Activated T-cell treated with anti-CD3 and anti-CD28 coated beads for 4 hours (primary cell): Measurements from ENCODE around the gene RASAL3.

Source experiments
- DNase-seq: peaks from one replicate; pipeline ENCODE4 v3.0.0-alpha.2; 2020

The RASAL3 gene

GRCh38 chr19:15448778-15449619, 15.3 kb downstream of the RASAL3 start:
- no peak for DNase-seq

DNA sequence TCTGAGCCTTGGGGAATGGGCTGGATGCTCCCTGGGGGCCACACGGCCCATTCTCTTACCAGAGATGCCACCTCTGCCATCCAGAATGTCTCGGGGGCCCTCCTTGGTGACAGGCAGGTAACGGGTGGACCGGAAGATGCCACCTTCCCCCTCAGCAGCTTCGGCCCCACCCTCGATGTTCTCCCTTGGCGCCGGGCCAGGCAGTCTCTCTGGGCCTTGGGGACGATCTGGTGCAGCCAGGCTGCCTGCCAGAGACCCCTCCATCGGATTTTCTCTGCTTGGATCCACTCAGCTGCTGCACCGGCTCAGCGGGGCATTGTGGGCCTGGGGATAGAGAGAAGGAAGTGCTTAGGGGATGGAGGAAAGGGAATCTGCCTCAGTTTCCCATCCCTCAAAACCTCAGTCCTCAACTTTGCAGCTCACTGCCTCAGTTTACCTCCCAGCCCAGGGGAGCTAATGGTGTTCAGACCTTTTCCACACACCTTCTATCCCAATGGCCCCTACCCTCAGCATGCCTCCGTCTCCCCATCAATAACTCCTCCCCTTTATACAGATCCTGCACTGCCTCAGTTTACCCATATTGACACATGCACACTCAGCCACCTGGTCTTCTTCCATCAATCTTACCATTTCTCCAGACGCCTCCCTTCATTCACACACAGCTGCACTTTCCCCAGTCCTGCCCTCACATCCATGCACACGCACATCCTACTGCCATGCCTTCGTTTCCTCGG, 16.1 kb downstream of the RASAL3 start:
- no peak for DNase-seq

DNA sequence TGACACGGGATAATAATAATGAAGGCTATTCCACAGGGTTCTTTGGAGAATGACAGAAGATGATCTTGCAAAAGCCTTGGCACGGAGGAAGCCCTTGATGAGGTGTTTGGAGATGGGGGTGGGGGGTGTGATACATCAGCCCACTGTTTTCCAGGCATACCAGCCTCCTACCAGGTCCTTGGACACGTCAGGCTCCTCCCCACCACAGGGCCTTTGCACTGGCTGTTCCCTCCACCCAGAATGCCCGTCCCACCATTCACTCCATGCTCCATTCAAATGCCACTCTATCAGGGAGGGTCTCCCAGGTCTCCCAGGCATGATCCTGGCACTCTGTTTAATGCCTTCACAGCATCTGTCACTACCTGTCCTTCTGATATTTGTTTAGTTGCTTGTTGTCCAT, 17.3 kb downstream of the RASAL3 start:
- no peak for DNase-seq

DNA sequence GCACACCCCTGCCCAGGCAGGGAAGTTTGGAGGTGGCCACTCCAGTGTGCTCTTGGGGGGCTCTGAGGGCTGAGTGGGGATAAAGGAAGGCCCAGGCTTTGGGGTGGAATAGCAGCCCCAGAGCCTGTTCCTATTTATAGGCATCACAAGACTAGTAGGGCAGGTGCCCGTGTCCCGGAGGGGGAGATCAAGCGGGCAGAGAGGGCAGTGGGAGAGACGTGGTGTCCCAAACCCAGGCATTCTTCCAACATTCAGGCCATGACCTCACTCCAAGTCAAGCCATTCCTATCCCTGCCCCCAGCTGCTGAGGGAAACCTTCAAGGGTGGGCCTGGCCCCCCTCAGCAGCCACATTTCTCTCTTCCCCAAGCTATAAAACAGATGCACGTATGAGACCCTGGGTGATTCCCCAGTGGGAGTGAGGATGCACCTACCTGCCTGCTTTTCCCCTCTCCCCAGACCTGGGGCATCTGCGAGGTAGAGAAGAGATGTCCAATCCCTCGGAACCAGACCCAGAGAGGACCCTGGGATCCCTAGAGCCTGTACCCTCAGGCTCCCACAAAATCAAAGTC, 18.5 kb downstream of the RASAL3 start:
- DNase-seq = no peak

GRCh38 chr19:15445227-15445605, 19.1 kb downstream of the RASAL3 start:
- no peak for DNase-seq

DNA sequence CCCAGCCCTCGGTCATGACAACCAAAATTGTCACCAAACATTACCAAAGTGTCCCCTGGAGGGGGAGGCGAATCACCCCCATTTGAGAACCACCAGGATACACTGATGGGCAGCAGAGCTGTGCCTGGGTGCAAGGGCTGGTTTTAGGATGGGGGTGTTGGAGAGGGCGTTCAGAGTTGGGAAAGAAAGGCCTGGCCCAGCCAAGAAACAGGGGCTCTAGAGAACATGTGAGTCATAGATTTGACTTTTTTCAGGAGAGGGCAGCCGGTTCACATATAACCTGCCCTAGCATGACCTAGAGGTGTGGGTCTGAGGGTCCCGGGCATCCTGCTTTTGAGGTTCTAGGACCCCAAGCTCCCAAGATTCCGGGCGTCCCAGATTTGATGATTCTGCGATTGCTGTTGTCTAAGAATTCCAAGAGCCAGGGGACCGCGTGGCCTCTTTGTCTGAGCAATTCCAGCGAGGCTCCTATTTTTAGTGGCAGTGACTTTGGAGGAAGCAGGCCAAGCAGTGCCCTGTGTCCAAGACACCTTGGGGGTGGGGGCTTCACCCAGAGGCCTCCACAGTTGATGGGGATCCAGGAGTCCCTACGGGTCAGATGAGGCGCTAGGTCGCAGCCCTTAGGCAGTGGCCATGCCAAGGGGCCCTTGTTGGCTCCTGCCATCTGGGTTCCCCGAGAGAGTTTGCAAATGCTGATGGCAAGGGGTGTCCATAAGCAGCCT, 19.7 kb downstream of the RASAL3 start:
- no peak for DNase-seq

- DNase-seq = no peak
Observed at GRCh38 chr19:15443838-15444237, 20.5 kb downstream of the RASAL3 start.

DNA sequence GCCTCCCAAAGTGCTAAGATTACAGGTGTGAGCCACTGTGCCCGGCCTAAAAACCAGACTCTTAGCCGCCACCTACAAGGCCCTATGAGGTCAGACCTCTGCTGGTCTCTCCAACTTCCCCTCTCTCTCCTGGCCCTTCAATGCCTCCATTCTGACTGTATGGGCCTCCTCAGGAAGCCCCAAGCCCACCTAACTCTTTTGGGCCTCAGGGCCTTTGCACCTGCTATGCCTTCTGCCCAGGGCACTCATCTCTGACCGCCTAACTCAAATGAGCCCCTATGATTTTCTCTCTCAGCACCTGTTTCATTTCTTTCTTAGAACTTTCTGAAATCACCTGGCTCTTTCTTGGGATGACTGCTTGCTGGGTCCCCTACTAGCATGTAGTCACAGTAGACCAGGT, 21.0 kb downstream of the RASAL3 start:
- DNase-seq = no peak

DNA sequence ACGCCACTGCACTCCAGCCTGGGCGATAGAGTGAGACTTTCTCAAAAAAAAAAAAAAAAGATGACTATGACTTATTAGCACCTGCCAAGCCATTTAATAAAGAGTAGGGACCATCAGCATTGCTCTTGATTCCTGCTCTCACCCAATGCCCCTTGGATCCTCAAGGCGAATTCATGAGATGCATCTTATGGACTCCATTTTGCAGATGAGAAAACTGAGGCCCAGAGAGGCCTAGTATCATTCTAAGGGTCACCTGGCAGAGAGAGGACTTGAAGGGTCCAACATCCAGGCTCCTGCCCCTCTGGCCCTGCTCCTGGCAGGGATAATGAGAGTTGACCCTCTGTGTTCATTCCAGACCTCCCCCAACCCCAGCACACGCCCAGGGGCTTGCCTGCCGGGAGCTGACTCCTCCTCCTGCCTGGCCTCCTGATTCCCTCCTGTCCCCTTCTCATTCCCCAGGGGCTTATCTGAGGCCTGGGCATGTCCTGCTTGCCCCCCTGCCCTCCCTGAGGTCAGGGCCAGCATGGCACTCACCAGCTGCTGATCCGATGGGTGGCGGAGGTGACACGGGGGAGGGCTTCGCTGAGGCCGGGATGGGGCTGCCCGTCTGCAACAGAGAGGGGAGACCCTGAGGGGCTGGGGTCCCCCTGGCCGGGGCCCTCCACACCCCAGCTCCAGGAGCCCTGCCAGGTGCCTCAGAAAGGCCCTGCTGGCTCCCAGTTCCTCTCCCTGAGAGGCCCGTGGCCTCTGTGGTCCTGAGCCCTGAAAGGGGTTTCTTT, 22.0 kb downstream of the RASAL3 start:
- no peak for DNase-seq

DNA sequence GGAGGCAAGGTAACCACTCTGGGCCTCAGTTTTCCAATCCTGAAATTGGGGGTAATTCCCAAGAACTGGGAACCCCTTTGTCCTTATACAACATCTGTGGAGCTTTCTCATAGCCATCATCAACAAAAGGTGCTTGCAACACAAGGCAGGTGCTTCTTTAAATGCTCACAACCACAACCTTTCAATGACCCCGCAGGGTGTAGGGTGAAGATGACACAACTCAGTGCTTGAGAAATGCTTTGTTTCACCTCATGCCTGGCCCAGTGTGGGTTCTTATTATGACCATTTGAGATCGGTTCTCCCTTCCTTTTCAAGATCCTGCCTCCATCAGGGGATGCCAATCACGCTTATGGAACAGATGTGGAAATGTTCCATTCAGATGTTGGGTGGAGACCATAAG, 23.0 kb downstream of the RASAL3 start:
- DNase-seq = no peak

- no peak for DNase-seq
Observed at GRCh38 chr19:15439821-15440641, 24.3 kb downstream of the RASAL3 start.

GRCh38 chr19:15439078-15439799, 25.1 kb downstream of the RASAL3 start:
- no peak for DNase-seq

GRCh38 chr19:15438577-15438976, 25.8 kb downstream of the RASAL3 start:
- no peak for DNase-seq

DNA sequence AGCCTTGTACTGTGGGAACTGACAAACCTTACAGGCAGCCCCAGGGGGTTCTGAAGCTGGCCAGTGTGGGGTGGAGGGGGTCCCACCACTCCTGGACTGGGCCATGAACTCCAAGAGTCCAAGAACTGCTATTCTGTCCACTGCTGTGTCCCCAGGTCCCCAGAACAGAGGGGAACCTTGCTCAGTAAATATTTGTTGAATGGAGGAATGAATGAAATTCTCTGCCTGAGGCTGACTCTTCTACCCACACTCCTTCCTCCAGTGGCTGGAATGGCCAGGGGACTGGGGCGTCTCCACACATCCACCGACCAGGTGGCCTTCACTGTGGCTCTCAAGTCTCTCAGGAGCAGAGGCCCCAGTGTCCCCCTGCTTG, 26.2 kb downstream of the RASAL3 start:
- no peak for DNase-seq

DNA sequence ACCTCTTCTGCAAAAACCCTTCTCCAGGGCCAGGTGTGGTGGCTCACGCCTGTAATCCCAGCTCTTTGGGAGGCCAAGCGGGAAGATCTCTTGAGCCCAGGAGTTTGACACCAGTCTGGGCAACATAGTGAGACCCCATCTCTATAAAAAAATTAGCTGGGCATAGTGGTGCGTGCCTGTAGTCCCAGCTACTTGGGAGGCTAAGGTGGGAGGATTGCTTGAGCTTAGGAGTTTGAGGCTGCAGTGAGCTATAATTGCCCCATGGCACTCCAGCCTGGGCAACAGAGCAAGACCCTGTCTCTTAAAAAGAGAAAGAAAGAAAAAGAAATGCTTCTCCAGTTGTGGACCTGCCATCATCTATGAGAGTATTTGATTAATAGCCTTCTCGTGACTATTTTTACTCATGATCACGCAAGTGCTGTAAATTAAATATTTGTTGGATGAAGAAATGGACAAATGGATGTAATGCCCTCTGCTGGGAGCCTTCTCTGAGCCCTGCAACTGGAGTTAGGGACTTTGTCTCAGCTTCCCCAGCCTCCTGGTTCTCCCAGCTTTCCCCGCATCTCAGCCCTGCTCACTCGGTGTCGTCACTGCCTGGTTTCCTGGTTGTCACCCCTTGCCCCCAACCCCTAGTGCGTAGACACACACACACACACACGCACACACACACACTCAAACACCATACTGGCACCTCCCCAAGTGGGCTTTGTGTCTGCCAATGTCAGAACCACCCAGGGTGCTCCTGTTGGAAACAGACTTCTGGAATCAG, 26.8 kb downstream of the RASAL3 start:
- no peak for DNase-seq

GRCh38 chr19:15436826-15437110, 27.6 kb downstream of the RASAL3 start:
- no peak for DNase-seq

DNA sequence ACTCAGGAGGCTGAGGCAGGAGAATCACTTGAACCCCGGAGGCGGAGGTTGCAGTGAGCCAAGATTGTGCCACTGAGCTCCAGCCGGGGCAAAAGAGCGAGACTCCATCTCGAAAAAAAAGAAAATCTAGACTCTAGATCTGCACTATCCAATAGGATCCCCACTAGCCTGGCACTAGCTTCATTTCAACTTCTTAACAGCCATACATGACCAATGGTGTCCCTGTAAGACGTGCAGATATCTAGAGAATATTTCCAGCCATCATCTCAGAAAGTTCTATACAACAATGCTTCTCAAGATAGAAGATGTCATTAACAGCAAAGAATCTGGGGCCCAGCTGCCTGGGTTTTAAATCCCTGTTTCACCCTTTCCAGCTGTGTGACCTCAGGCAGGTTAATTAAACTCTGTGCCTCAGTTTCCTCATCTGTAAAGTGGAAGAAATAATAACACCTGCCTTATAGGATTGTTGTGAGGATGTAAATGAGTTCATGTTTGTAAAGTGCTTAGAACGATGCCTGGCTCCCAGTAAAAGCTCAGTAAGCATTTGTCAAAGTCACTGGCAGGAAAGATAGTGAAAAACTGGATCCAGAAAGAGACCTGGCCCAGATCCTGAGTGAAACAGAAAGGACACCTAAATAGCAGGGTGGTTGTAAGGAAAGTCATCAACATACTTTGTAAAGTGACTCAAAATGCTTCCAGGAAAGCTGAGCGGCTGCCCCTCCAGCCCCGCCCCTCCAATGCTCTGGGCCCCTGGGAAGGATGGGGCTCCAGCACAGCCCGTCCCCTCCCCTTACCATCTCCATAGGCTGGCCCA, 28.1 kb downstream of the RASAL3 start:
- DNase-seq = no peak

GRCh38 chr19:15433519-15434069, 30.8 kb downstream of the RASAL3 start:
- DNase-seq = no peak
